CD4-positive, alpha-beta T cell treated with Interleukin-4 for 1 hour (primary cell): ENCODE results near the gene CBX2.

Experiments
- DNase-seq, 2 donors: peaks; one replicate each; pipeline ENCODE4 v3.0.0-alpha.2; 2020 to 2022

The CBX2 gene

GRCh38 chr17:79831265-79832217 lies 53.6 kb downstream of the CBX2 start:
- DNase-seq, result no peak

- no peak for DNase-seq
Observed at GRCh38 chr17:79832218-79833109, 54.5 kb downstream of the CBX2 start.

GRCh38 chr17:79833110-79833450 lies 55.1 kb downstream of the CBX2 start:
- DNase-seq, result no peak

GRCh38 chr17:79833744-79834564 lies 56.0 kb downstream of the CBX2 start:
- no peak for DNase-seq

- peak; percentile 49 to 63 for DNase-seq
Observed at GRCh38 chr17:79834565-79835469, 56.9 kb downstream of the CBX2 start.

- no peak for DNase-seq
Observed at GRCh38 chr17:79835470-79835899, 57.5 kb downstream of the CBX2 start.

- DNase-seq, result no peak
Observed at GRCh38 chr17:79835953-79836509, 58.1 kb downstream of the CBX2 start.

GRCh38 chr17:79836510-79836971 lies 58.6 kb downstream of the CBX2 start:
- DNase-seq, result no peak

GRCh38 chr17:79836972-79837887 lies 59.3 kb downstream of the CBX2 start:
- DNase-seq, result peak in 1 of 2 donors; percentile 56
